ENCODE measurements around the gene ANKRD63. TPM values are rescaled to one million over a fixed set of nuclear protein-coding genes. Genes with fewer than 3 reads are reported as not detected.

The ANKRD63 gene
- total RNA-seq, 4 donors from 2014 or later: 1.6 TPM; not detected in 3

GRCh38 chr15:40320931-40321371 lies 38.1 kb upstream of the ANKRD63 start:
- ATAC-seq: no peak
- WGBS, 2 donors (ENCODE audit: low coverage in 1 of 2): 0% methylated on average over 1 to 2 of the region's 2 CpGs
- H3K4me3 ChIP-seq: no peak overlapping the region
- no peaks in the 10 kb centered on the region for H3K9me3 ChIP-seq
- H3K36me3 ChIP-seq: no peaks in the 10 kb centered on the region
- peaks cover 0 to 47% (median 12%) of the 10 kb centered on the region in 3 donors for H3K4me1 ChIP-seq
- peak; percentile 86 to 92 (median 88) for TF ChIP-seq CTCF (IDR thresholded peaks at IDR 0.05)
- no peak for TF ChIP-seq POLR2AphosphoS5 (IDR thresholded peaks at IDR 0.05)
- no peak for TF ChIP-seq EP300 (IDR thresholded peaks at IDR 0.05)
- TF ChIP-seq POLR2A (IDR thresholded peaks at IDR 0.05): no peak
- H3K27ac ChIP-seq: peak overlapping the region in 3 of 4 donors; percentile 21 to 98 (median 98)
- H3K27me3 ChIP-seq: peaks cover 9% of the 10 kb centered on the region

- peaks cover 9% of the 10 kb centered on the region for H3K27me3 ChIP-seq
- no peak for ATAC-seq
- H3K4me3 ChIP-seq: no peak overlapping the region
- peak overlapping the region in 2 of 4 donors; percentile 98 for H3K27ac ChIP-seq
- no peak for TF ChIP-seq CTCF (IDR thresholded peaks at IDR 0.05)
- TF ChIP-seq POLR2A (IDR thresholded peaks at IDR 0.05): no peak
- no peak for TF ChIP-seq EP300 (IDR thresholded peaks at IDR 0.05)
- TF ChIP-seq POLR2AphosphoS5 (IDR thresholded peaks at IDR 0.05): no peak
- no CpG with 5 or more reads among the region's 1 CpG for WGBS, 2 donors (ENCODE audit: low coverage in 1 of 2)
- H3K9me3 ChIP-seq: no peaks in the 10 kb centered on the region
- no peaks in the 10 kb centered on the region for H3K36me3 ChIP-seq
- H3K4me1 ChIP-seq: peaks cover 0 to 42% (median 7%) of the 10 kb centered on the region in 3 donors
These were observed 37.5 kb upstream of the ANKRD63 start for GRCh38 chr15:40320409-40320808.

- H3K27me3 ChIP-seq: peaks cover 9% of the 10 kb centered on the region
- peaks cover 0 to 22% (median 0%) of the 10 kb centered on the region in 3 donors for H3K4me1 ChIP-seq
- TF ChIP-seq POLR2AphosphoS5 (IDR thresholded peaks at IDR 0.05): no peak
- no peak for TF ChIP-seq POLR2A (IDR thresholded peaks at IDR 0.05)
- no peak for TF ChIP-seq EP300 (IDR thresholded peaks at IDR 0.05)
- no peak for TF ChIP-seq CTCF (IDR thresholded peaks at IDR 0.05)
- no peaks in the 10 kb centered on the region for H3K9me3 ChIP-seq
- 59 to 64% methylated on average over 4 of the region's 4 CpGs for WGBS, 2 donors (ENCODE audit: low coverage in 1 of 2)
- no peaks in the 10 kb centered on the region for H3K36me3 ChIP-seq
- no peak overlapping the region for H3K4me3 ChIP-seq
- ATAC-seq: no peak
- no peak overlapping the region for H3K27ac ChIP-seq
These were observed 34.7 kb upstream of the ANKRD63 start for GRCh38 chr15:40317580-40317979.

GRCh38 chr15:40316931-40317330 lies 34.1 kb upstream of the ANKRD63 start:
- Histone ChIP-seq H3K27ac (no peak overlapping the region), H3K27me3 (peaks cover 9% of the 10 kb centered on the region), H3K9me3 (no peaks in the 10 kb centered on the region), H3K36me3 (no peaks in the 10 kb centered on the region), H3K4me1 (peaks cover 0 to 15% (median 0%) of the 10 kb centered on the region in 3 donors), H3K4me3 (no peak overlapping the region)
- 63 to 76% methylated on average over 2 to 3 of the region's 3 CpGs for WGBS, 2 donors (ENCODE audit: low coverage in 1 of 2)
- no peak for ATAC-seq
- TF ChIP-seq CTCF (IDR thresholded peaks at IDR 0.05) (no peak), POLR2A (IDR thresholded peaks at IDR 0.05) (no peak), EP300 (IDR thresholded peaks at IDR 0.05) (no peak), POLR2AphosphoS5 (IDR thresholded peaks at IDR 0.05) (no peak)

- peaks cover 9% of the 10 kb centered on the region for H3K27me3 ChIP-seq
- 76 to 92% methylated on average over 2 to 4 of the region's 4 CpGs for WGBS, 2 donors (ENCODE audit: low coverage in 1 of 2)
- H3K4me3 ChIP-seq: no peak overlapping the region
- H3K4me1 ChIP-seq: no peaks in the 10 kb centered on the region
- no peaks in the 10 kb centered on the region for H3K9me3 ChIP-seq
- no peak for TF ChIP-seq POLR2A (IDR thresholded peaks at IDR 0.05)
- no peak for TF ChIP-seq POLR2AphosphoS5 (IDR thresholded peaks at IDR 0.05)
- no peak for TF ChIP-seq CTCF (IDR thresholded peaks at IDR 0.05)
- no peak for TF ChIP-seq EP300 (IDR thresholded peaks at IDR 0.05)
- H3K36me3 ChIP-seq: no peaks in the 10 kb centered on the region
- no peak for ATAC-seq
- H3K27ac ChIP-seq: no peak overlapping the region
These were observed 31.9 kb upstream of the ANKRD63 start for GRCh38 chr15:40314723-40315276.

Data from gastroesophageal sphincter (tissue), 4 donors.